Measurements from ENCODE around the gene CELF2. TPM values are rescaled to one million over a fixed set of nuclear protein-coding genes. Genes with fewer than 3 reads are reported as not detected.

The CELF2 gene
- polyA plus RNA-seq, 3 donors = 11.4 to 11.9 (median 11.8) TPM

DNA sequence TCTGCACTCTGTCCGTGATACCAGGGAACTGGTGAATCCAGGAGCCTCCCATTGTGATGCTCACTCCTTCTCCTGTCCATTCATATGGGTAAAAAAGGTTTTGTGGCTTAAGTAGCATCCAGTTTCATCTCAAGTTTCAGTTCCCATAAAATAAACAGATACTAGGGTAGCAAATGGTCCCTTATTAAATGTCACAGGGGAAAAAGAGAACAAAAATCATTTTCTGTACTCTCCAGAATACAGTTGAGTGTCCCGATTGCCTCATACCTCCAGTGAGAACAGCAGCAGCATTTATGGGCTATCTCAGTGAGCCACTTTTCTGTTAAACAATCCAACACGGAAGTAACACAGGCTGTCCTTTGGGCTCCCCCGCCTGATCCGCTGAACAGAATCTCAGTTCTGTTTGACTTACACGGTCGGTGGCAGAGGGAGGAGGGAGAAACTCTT lies 179.6 kb downstream of the CELF2 start:
- DNase-seq (ENCODE audit: extremely low read depth in 1 of 11, low read depth in 9 of 11, low spot score in 4 of 11) = no peak

DNA sequence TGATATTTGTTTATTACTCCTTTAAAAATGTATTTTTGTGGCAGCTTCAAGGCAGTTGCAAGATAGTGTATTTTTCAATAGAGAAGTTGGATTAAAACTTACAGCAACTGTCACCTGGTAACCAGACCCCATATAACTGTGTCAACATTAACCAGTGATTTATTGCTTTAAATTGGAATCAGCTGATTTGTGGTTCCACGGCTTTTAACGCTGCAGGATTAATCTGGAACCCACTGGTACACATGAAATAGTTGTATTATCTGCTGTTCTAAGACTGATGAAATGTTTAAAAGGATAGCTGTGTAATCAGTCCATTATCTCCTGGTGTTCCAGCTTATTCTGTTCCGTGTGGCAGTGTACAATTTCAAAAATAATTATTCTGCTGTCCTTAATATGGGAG lies 180.2 kb downstream of the CELF2 start:
- no peak for DNase-seq (ENCODE audit: extremely low read depth in 1 of 11, low read depth in 9 of 11, low spot score in 4 of 11)

DNA sequence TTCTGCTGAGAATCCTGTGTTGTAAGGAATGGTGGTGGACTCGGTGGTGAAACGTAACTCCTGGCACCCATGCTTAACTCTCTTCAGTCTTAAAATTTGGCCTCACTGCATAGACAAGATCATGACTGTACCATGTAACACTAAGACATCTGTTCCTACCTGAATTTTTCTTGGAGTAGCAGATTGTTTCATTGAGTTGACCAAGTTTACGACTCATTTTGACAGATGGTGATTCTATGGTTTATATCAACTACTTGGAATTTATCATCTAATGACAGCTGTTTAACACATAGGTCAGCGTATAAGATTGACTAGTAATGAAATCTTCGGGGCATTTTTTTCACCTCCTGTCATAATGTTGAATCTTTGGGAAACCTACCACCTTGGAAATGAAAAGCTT lies 184.2 kb downstream of the CELF2 start:
- DNase-seq (ENCODE audit: extremely low read depth in 1 of 11, low read depth in 9 of 11, low spot score in 4 of 11) = no peak

DNA sequence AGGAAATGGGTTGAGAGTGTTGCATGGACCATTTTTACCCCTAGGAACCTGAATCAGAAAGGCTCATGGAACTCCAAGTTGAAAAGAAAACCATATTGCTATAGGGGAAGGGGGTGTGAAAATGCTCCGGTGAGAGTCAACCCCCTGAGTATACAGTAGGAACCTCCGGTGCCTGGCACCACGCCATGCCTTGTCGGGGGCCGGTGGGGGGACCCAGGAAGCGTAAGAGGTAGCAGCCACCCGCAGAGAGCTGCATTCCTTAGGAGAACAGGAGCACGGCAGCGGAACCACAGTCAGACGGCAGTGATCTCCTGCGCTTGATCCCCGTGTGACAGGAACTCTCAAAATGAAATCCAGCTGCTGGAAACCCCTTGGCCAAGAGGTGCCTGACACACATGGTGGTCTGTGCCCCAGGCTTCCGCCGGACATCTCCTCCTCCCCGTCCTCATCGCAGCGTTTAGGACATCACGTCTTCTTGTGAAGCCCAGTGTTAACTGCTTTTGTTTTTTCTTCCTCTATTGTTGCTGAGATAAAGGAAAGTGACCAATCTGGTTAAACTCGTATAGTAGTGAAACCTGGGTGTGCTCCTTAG lies 186.8 kb downstream of the CELF2 start:
- peak in 4 of 11 donors; percentile 26 to 44 (median 36) for DNase-seq (ENCODE audit: extremely low read depth in 1 of 11, low read depth in 9 of 11, low spot score in 4 of 11)

DNA sequence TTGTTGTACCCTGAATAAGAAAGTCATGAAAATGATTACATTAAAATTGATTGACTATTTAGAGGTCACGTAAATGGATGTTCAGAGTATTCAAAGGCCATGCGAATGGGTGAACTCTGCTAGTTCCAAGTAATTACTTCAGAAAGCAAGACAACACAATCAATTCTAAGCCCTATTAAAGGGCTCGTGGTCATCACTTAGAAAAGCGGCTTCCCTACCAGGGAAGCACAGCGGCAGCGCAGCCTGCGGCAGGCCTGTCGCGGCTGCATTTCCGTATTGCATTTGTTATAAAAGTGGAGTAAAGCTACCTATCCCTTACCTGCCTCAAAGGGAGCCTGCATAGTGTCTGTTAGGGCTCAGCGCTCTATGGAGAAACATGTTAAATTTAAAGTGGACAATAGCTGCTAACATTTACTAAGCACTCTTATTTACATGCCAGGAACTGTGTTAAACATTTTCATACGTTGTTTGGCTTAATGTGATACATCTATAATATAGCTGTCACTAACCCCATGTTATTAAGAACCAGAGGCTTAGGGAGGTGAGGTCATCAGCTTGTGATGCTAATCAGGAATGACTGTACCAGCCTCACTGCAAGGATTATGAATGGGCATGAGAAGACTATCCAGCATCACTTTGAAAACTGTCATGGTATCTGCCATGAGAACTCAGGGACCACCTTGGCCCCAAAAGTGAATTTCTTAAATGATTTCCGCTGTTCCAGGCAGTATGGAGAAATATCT lies 187.5 kb downstream of the CELF2 start:
- DNase-seq (ENCODE audit: extremely low read depth in 1 of 11, low read depth in 9 of 11, low spot score in 4 of 11) = no peak

DNA sequence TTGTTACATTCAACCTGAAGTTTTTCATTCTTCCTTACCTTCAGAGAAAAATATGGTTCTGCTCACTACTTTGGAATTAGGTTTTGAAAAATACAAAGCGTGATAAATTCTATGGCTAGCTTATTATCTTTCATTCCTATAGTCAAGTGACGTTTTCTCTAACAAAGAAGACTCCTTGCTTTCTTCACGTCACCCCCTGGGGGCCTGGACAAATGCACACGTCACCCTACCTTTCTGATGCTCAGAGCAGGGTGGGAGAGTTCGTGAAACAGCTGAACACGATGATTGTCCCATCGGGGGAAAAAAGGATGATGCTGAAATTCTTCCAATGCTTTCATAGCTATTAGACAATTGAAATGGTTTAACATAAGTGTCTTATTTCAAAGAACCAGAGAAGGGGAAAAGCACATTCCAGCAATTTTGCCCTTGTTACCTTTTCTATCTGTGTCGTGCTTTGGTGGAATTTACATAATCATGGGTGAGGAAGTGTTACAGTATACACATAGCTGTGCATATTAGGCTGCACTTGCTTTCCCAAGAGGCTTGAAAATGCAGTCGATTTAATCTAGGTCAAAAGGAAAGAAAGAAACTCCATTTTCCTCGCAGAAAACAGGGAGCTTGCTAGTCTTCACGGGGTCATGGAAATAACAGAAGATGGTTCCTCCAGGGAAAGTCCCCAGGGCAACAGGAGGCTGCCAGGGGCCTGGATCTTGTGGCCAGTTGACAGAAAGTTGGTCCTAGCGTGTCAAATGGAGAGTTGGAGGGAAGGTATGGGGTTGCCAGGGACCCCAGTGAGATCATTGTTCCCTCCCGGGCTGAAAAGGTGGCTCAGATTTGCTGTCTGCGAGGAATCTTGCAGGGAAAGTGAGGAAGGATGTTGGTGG lies 189.2 kb downstream of the CELF2 start:
- no peak for DNase-seq (ENCODE audit: extremely low read depth in 1 of 11, low read depth in 9 of 11, low spot score in 4 of 11)

DNA sequence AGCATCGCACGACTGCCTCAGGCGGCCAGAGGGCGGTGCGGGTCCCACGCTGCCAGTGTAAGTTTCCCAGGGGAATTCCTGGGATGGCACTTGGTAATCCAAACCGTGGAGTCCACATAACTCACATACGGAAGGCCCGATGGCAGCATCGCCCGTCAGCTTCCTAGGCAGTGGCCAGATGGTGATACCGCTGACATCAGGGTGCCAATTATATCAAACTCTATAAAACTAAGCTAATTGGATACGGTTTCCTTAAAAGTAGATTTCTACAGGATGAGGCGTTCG lies 189.8 kb downstream of the CELF2 start:
- no peak for DNase-seq (ENCODE audit: extremely low read depth in 1 of 11, low read depth in 9 of 11, low spot score in 4 of 11)

DNA sequence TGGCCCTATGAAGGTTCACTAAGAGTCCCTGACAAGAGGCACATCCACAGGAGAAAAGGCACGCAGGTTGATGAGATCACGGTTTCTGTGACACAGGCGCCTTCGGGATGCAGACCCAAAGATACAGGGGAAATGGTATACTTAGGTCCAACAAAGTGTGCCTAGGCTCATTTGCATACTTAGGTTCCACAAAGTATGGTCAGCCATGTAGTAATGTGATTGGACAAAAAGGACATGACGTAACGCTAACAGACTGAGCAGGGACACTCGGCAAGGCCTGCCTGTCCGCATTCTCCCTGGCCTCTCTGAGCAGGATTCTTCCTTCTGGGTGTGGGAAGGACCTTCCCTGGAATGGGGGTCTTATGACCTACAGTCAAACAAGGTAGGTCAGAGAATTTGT lies 190.6 kb downstream of the CELF2 start:
- no peak for DNase-seq (ENCODE audit: extremely low read depth in 1 of 11, low read depth in 9 of 11, low spot score in 4 of 11)

DNA sequence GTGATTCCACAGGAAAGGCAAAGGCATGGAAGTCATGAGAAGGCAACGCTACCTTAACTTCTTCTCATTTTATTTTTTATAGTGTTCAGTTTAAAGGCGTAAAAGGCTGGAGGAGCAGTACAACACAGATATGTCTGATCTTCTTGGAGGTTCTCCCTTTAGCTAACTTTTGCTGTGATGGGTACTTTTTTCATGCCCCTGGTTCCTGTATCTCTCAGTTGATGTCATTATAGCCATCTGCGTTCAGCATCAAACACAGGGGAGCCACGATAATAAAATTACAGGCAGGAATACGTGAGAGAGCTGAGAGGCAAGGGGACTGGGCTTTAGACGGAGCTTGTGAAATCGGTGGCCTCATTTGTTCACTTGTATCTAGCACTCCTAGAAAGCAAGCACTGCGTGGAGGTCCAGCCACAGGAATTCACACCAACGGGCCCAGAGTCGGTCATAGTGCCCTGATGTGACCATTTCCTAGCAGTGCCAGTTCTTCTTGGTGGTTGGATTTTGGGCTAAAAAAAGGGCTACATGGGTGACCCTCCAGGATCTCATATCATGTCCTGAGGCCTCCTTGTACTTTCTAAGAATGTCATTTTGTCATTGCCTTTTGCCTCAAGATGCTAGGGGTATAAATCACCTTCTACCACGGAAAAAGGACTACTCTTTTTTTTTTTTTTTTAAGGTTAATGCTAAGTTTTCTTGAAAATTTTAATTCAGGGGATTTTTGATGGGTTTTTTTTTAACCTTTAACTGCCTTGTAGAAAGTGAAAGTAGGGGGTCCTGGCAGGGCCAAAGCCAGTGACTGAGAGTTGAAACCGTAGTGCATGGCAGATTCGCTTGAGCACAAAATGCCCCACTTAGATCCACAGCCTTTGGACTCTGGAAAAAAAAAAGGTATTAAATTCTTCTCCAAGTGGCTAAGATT lies 191.5 kb downstream of the CELF2 start:
- DNase-seq (ENCODE audit: extremely low read depth in 1 of 11, low read depth in 9 of 11, low spot score in 4 of 11) = no peak

DNA sequence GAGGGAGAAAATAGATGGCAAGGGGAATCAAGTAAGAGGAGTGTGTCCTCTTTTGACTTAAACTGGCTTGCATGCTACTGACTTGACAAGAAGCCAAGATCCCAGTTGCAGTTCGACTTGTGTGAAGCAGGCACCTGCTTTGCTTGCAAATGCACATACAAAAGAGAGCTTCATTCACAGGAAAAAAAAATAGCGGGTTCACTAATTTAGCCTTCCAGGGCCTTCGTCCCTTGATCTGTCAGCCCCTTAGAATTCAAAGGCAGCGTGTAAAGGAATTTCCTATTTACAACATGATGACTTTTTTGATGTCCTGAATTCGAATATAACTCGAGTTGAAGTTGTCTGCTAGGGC lies 192.1 kb downstream of the CELF2 start:
- DNase-seq (ENCODE audit: extremely low read depth in 1 of 11, low read depth in 9 of 11, low spot score in 4 of 11) = no peak

DNA sequence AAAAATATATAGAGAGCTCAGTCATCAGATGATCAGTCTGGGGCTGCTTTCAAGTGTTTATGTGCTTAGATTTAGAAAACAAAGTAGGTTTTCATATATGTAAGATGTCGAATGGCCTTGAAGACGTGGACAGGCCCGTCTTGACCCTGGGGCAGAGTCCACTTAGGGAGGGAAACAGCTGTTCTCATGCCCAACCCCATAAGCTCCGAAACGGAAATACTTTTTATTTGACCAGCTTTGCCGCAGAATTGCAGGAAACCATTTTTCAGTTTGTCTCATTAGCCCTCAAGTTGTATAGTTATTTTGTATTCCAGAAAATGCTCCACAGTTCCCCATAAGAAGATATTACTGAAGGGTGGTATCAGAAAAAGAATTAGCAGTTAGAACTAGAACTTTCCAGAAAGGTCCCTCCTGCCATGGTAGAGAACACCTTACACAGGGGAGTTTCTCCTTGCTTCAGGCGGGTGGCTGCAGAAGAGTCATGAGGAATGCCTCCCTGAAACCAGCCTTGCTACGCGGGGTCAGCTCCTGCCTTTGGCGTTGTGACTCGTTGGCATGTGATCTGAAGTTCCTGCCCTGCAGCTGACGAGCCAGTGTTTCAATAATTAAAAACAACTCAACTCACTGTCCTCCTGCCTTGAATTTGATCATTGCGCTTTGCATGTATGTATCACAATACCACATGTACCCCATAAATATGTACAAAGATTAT lies 192.7 kb downstream of the CELF2 start:
- DNase-seq (ENCODE audit: extremely low read depth in 1 of 11, low read depth in 9 of 11, low spot score in 4 of 11) = no peak

DNA sequence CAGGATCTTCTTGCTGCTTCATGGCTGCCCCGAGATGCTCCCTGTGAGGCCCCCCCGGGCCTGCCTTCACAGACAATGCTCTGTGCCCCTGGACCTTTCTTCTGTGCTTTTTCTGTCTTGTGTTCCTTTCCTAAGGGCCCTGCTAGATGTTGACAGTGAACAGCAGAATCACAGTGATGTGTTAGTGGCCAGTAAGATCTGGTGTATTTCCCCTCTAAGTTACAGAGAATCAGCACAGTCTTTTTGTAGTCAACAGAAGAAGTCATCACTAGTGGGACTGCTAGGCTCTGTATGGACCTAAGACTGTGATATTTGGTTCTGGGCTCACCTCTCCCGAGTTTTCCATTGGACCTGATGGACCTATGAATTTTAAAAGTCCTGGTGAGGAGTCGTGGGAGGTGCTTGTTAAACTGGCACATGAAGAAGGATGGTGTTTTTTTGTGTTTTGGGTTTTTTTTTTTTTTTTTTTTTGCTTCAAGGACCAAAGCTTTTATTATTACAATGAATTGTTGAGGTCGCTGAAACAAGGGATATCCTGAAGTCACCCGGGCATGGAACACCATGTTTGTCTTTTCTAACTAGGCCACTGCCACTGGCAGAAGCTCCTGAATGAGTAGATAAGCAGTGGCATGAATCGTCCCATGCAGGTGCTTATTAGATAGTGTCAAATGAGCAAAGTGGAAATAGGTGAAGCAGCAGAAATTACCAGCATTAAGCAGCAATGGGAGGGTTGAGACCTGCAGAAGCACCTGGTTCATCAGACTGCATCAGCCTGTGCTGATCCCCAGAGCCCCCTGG lies 194.8 kb downstream of the CELF2 start:
- no peak for DNase-seq (ENCODE audit: extremely low read depth in 1 of 11, low read depth in 9 of 11, low spot score in 4 of 11)

DNA sequence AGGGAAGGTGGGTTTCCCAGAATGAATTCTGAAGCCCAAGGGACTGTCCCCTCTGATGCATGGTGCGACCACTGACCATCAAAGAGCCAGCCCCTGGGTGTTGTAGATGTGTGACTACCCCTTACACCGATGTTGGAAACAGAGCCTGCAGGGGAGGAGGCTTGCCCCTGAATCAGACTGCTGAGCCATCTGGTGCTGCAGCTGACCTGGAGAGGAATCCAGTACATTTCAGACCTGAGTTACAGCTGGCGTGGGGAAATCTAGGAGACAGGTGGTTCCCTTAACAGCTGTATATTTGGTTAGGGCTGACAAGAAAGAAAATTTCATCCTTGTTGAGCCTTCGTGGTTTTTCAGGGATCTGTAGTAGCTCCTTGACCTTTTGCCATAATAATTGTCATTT lies 195.5 kb downstream of the CELF2 start:
- DNase-seq (ENCODE audit: extremely low read depth in 1 of 11, low read depth in 9 of 11, low spot score in 4 of 11) = no peak

DNA sequence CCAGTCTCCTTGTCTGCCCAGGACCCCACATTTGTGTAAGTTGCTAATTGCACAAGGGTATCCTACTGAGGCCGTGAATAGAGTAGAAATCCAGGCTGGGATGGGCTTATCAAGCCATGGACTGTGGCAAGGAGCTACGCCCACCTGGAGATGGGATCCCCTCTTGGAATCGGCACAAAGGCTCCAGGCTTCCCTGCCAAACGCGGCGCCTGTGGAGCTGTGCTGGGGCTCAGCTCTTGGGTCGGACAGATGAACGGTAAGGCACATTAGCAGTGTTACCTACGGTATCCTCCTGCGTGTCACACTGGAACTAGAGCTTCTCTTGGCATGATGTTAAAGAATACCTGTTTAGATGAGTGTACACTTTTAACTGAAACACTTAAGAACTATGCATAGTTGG lies 196.7 kb downstream of the CELF2 start:
- DNase-seq (ENCODE audit: extremely low read depth in 1 of 11, low read depth in 9 of 11, low spot score in 4 of 11) = no peak

DNA sequence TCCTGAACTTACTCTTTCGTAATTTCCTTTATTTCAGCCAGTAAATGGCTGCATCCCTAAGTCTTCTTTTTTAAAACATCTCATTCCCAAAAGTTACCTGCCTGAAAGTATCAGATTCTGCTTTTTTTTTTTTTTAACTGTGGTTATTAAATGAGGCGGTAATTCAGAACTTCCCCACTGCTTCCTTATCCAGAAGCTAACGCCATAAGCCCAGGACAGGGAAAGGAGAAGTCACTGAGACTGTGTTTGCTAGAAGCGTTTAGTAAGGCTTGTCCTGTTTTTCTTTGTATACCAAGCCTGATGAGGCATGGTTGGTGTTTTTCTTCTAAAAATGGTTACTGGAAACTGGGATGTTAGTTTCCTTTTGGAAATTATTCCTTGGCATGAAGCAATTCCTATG lies 197.8 kb downstream of the CELF2 start:
- DNase-seq (ENCODE audit: extremely low read depth in 1 of 11, low read depth in 9 of 11, low spot score in 4 of 11) = no peak

DNA sequence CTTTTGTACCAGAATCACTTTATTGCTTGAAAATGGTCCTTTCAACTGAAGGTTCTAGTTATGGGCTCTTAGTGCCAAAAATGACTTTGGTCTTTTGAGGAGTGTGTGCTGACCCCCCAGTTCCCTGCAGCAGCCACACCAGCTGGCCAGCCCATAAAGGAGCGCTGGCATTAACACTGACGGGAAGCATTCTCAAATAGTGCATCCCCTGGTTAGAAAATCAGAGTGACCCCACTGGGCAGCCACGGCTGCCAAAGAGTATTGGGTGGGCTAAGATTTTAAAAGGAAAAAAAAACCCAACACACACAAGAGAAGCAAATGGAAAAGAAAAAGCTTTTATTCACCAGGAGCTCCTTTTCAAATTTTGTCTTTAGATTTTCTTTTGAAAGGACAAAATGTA lies 199.8 kb downstream of the CELF2 start:
- DNase-seq (ENCODE audit: extremely low read depth in 1 of 11, low read depth in 9 of 11, low spot score in 4 of 11) = no peak

DNA sequence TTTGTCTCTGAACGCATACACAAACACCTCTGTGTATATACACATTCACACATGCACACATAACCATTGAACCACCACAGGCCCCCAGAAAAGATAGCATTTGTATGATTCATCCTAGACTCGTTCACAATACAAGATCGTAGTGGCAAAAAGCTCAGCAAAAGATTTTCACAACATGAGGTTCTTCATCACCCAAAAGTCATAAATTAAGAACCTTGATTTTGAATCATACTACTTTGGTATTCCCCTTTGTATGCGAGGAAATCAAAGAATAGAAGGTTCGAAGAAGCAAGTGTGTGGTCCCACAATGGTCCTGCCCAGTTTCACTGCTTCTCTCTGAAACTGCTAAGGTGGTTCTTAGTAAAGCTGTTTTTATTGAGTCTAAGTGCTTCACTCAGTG lies 200.7 kb downstream of the CELF2 start:
- no peak for DNase-seq (ENCODE audit: extremely low read depth in 1 of 11, low read depth in 9 of 11, low spot score in 4 of 11)

DNA sequence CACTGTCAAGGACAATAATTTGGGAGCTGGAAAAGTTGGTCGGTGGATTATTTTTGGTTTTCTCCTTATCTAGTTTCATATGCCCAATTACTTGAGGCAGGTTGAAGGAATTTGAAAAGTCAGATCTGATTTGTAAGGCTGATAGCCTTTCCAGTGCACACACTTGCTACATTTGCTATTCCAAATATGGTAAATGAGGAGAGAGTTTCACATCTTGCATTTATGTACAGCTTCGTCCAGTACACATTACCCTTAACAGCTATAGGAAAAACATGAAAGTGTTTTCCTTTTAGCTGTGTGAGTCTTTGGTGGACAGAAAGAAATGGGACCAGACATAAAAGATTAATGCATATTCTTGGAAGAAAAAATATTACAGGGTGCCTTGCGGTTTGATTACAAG lies 201.8 kb downstream of the CELF2 start:
- DNase-seq (ENCODE audit: extremely low read depth in 1 of 11, low read depth in 9 of 11, low spot score in 4 of 11) = no peak
